ENCODE results near the gene CAPN9.

CAPN9 gene

GRCh38 chr1:230806552-230806951, 59.4 kb downstream of the CAPN9 start:
- in situ Hi-C loops (cut with MboI; ENCODE audit: low sequenced_read_pairs, unreplicated experiment), result no loop called here
- DNase-seq (ENCODE audit: low spot score), result no peak
- TF ChIP-seq, protein P1, sequence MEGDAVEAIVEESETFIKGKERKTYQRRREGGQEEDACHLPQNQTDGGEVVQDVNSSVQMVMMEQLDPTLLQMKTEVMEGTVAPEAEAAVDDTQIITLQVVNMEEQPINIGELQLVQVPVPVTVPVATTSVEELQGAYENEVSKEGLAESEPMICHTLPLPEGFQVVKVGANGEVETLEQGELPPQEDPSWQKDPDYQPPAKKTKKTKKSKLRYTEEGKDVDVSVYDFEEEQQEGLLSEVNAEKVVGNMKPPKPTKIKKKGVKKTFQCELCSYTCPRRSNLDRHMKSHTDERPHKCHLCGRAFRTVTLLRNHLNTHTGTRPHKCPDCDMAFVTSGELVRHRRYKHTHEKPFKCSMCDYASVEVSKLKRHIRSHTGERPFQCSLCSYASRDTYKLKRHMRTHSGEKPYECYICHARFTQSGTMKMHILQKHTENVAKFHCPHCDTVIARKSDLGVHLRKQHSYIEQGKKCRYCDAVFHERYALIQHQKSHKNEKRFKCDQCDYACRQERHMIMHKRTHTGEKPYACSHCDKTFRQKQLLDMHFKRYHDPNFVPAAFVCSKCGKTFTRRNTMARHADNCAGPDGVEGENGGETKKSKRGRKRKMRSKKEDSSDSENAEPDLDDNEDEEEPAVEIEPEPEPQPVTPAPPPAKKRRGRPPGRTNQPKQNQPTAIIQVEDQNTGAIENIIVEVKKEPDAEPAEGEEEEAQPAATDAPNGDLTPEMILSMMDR (IDR thresholded peaks at IDR 0.05; ENCODE audit: borderline replicate concordance, control extremely low read depth, extremely low read depth, insufficient read depth, missing control alignments), result no peak

DNA sequence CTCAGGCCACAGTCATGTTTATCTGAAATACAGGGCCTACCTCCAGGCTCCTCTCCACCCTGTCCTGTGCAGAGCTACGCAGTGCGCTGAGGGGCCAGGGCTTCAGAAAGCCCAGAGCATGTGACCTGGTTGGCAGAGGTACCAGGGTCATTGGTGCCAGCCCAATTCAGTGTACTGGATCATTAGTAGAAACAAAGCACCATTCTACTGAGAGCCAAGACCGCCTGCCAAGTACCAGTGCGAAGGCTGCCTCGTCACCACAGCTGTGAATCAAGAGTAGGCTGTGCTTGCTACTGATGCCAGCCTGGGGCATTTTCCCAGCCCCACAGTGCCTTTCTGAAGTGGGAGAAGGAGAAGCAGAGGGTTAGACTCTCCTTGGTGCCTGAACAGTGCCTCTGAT, 59.8 kb downstream of the CAPN9 start:
- in situ Hi-C loops (cut with MboI; ENCODE audit: low sequenced_read_pairs, unreplicated experiment), result no loop called here
- TF ChIP-seq, protein P1 (IDR thresholded peaks at IDR 0.05; ENCODE audit: borderline replicate concordance, control extremely low read depth, extremely low read depth, insufficient read depth, missing control alignments), result no peak

DNA sequence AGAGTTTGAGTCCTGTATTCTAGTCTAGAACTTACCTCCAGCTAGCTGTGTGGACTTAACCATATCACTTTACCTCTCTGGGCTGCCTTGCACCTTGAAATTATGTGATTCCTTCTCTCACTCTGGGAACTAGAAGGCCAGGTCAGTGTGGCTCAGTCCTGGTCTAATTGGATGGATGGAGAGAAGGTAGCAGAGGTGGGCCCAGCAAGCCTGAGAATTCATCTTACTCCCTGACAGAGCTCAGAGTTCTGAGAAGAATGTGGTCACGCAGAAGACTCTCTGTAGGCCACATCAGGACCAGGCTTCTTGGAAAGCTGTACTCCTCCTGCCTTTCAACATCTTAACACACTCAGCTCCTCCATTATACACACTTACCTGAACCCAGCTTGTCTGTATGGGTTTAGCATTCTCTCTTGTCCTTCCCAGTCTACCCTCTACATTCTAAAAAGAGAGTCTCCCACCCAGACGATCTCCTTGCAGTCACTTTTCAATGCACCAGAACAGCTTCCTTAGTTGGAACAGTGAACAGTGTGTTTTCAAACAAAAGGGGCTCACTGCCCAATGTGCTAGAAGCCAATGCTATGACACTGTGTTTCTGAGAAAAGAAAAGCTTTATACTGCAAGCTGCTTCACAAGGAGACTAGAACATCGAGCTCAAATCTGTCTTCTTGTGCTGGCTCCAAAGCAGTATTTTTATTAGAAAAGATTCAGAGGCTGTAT, 60.5 kb downstream of the CAPN9 start:
- TF ChIP-seq, protein P1 (IDR thresholded peaks at IDR 0.05; ENCODE audit: borderline replicate concordance, control extremely low read depth, extremely low read depth, insufficient read depth, missing control alignments), result no peak
- DNase-seq (ENCODE audit: low spot score), result no peak
- in situ Hi-C loops (cut with MboI; ENCODE audit: low sequenced_read_pairs, unreplicated experiment), result no loop called here

More for the DNA sequence above, 59.8 kb downstream of the CAPN9 start:
- no peak for DNase-seq (ENCODE audit: low spot score)

DNA sequence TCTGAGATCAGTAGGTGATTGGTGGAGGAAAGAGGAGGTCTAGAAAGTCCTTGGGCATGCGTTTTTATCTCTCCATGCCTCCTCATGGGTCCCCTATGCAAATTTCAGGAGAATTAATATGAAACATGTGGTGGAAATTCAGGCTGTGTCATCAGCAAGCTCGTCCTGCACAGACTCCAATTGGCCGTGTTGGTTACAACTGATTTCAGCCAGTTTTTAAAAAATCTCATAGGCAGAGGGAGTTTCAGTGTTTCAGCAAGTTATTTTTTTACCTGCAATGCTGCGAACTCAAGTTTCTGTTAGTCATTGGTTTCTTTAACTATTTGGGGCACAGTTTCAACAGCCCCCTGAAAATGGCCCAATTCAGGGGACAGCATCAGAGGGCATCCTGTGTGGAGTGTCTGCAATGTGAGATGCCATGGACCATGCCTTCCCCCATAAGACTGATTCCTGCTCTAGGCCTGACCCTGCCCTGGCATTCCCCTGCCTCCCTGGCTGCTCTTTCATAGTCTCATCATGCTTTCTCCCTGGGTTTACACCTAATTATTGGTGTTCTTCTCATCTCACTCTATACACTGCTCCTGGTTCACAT, 61.2 kb downstream of the CAPN9 start:
- in situ Hi-C loops (cut with MboI; ENCODE audit: low sequenced_read_pairs, unreplicated experiment), result no loop called here
- no peak for DNase-seq (ENCODE audit: low spot score)
- TF ChIP-seq, protein P1 (IDR thresholded peaks at IDR 0.05; ENCODE audit: borderline replicate concordance, control extremely low read depth, extremely low read depth, insufficient read depth, missing control alignments), result no peak

- in situ Hi-C loops (cut with MboI; ENCODE audit: low sequenced_read_pairs, unreplicated experiment), result no loop called here
- TF ChIP-seq, protein P1 (IDR thresholded peaks at IDR 0.05; ENCODE audit: borderline replicate concordance, control extremely low read depth, extremely low read depth, insufficient read depth, missing control alignments), result no peak
- no peak for DNase-seq (ENCODE audit: low spot score)
Measured at GRCh38 chr1:230809256-230809990, 62.2 kb downstream of the CAPN9 start.

- in situ Hi-C loops (cut with MboI; ENCODE audit: low sequenced_read_pairs, unreplicated experiment), result no loop called here
- DNase-seq (ENCODE audit: low spot score), result no peak
- TF ChIP-seq, protein P1 (IDR thresholded peaks at IDR 0.05; ENCODE audit: borderline replicate concordance, control extremely low read depth, extremely low read depth, insufficient read depth, missing control alignments), result no peak
Measured at GRCh38 chr1:230812568-230812967, 65.4 kb downstream of the CAPN9 start.

Measured in GM13976 (cell line).